Stomach smooth muscle (tissue), 2 donors: ENCODE results near the gene PCSK7.

Source experiments
- H3K27ac ChIP-seq: one replicate; pipeline ENCODE4 v1.7.0; 2013; ENCODE audit warnings: mild to moderate bottlenecking, low read length, inconsistent platforms
- H3K27me3 ChIP-seq, 2 donors: one replicate each; pipeline ENCODE4 v1.7.0; 2013; ENCODE audit warnings: low read length in 2 of 2; ENCODE audit not compliant: insufficient read depth in 2 of 2, control insufficient read depth in 1 of 2
- H3K36me3 ChIP-seq, 2 donors: one replicate each; pipeline ENCODE4 v1.7.0; 2013; ENCODE audit warnings: low read length in 2 of 2; ENCODE audit not compliant: control insufficient read depth in 2 of 2, insufficient read depth in 2 of 2
- H3K4me1 ChIP-seq: one replicate; pipeline ENCODE4 v1.7.0; 2013; ENCODE audit warnings: low read length; ENCODE audit not compliant: control insufficient read depth, insufficient read depth
- H3K4me3 ChIP-seq, 2 donors: one replicate each; pipeline ENCODE4 v1.7.0; 2013; ENCODE audit warnings: low read length in 2 of 2
- H3K9ac ChIP-seq, 2 donors: one replicate each; pipeline ENCODE4 v1.7.0; 2013; ENCODE audit warnings: low read length in 2 of 2, mild to moderate bottlenecking in 1 of 2
- H3K9me3 ChIP-seq, 2 donors: one replicate each; pipeline ENCODE4 v1.7.0; 2013; ENCODE audit warnings: low read length in 2 of 2; ENCODE audit not compliant: control insufficient read depth in 2 of 2
- donor health status: healthy.
- donor health status: Pancreatic carcinoma.

The PCSK7 gene

GRCh38 chr11:117195761-117196160 lies 36.1 kb downstream of the PCSK7 start:
- Histone ChIP-seq H3K9ac (no peak overlapping the region), H3K9me3 (no peaks in the 10 kb centered on the region), H3K27me3 (no peaks in the 10 kb centered on the region), H3K4me3 (no peak overlapping the region), H3K4me1 (peaks cover 34% of the 10 kb centered on the region), H3K27ac (no peak overlapping the region), H3K36me3 (peaks cover 30 to 36% of the 10 kb centered on the region in 2 donors)

- H3K4me1 ChIP-seq: peaks cover 30% of the 10 kb centered on the region
- H3K9ac ChIP-seq: no peak overlapping the region
- no peak overlapping the region for H3K4me3 ChIP-seq
- no peaks in the 10 kb centered on the region for H3K27me3 ChIP-seq
- H3K9me3 ChIP-seq: no peaks in the 10 kb centered on the region
- H3K36me3 ChIP-seq: peaks cover 29 to 38% of the 10 kb centered on the region in 2 donors
- H3K27ac ChIP-seq: no peak overlapping the region
These were observed 36.6 kb downstream of the PCSK7 start for GRCh38 chr11:117195258-117195657.

DNA sequence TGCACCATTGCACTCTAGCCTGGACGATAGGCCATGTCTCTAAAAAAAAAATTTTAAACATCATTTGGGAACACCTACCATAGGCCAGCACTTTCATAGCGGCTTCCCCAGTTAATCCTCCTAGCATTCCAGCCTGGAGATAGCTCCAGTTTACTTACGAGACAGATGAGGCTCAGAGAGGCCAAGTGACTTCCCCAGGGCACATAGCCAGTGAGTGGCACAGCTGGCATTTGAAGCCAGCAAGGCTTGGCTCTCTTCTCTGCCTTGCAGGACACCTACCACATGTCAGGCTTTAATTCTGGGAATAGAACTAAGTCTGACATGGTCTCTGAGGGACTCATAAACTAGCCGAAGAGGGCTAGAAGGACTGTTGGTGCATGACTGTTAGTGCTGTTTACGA lies 37.6 kb downstream of the PCSK7 start:
- no peak overlapping the region for H3K27ac ChIP-seq
- peaks cover 35 to 43% of the 10 kb centered on the region in 2 donors for H3K36me3 ChIP-seq

DNA sequence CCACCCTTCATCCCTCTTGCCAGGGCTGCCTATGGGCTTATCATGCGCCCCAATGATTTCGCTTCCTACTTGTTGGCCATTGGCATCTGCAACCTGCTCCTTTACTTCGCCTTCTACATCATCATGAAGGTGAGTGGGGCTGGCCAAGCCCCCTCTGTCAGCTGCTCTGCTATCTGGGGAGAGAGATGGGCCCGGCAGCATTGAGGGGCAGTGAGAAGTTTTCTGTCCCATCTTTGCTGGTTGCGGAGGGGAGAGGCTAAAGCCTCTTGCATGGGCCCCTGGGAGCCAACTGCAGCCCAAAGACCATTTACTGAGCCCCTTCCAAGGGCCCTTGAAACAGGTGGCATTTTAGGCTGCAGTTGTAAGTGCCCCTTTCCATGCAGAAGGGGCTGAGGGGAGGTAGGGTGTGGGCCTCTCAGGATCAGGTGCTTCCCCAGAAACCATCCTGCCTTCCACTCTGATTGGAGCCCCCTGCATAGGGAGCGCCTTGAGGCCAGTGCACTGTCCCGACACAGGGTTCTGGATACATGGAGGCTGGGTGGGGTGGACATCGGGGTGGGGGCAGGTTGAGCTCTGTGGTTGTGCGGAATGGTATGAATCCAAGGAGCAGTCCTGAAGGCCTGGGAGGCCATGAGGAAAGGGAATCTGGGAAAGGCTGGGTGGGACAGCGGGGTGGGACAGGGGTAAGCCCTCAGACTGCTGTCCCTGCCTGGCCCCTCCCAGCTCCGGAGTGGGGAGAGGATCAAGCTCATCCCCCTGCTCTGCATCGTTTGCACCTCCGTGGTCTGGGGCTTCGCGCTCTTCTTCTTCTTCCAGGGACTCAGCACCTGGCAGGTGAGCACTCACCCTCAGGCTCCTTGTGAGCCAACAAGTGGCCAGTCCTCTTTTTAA lies 38.5 kb downstream of the PCSK7 start:
- Histone ChIP-seq H3K27ac (no peak overlapping the region), H3K36me3 (peaks cover 44 to 50% of the 10 kb centered on the region in 2 donors), H3K4me1 (peaks cover 16% of the 10 kb centered on the region), H3K27me3 (no peaks in the 10 kb centered on the region), H3K4me3 (no peak overlapping the region), H3K9me3 (no peaks in the 10 kb centered on the region), H3K9ac (no peak overlapping the region)

More for the DNA sequence above, 37.6 kb downstream of the PCSK7 start:
- H3K9me3 ChIP-seq: no peaks in the 10 kb centered on the region
- H3K27me3 ChIP-seq: no peaks in the 10 kb centered on the region
- H3K4me3 ChIP-seq: no peak overlapping the region
- no peak overlapping the region for H3K9ac ChIP-seq
- H3K4me1 ChIP-seq: peaks cover 23% of the 10 kb centered on the region

GRCh38 chr11:117192401-117192875 lies 39.4 kb downstream of the PCSK7 start:
- H3K9me3 ChIP-seq: no peaks in the 10 kb centered on the region
- peaks cover 53 to 56% of the 10 kb centered on the region in 2 donors for H3K36me3 ChIP-seq
- peaks cover 7% of the 10 kb centered on the region for H3K4me1 ChIP-seq
- no peaks in the 10 kb centered on the region for H3K27me3 ChIP-seq
- no peak overlapping the region for H3K27ac ChIP-seq
- H3K9ac ChIP-seq: no peak overlapping the region
- H3K4me3 ChIP-seq: no peak overlapping the region

GRCh38 chr11:117191680-117192400 lies 40.0 kb downstream of the PCSK7 start:
- Histone ChIP-seq H3K27me3 (no peaks in the 10 kb centered on the region), H3K9ac (no peak overlapping the region), H3K9me3 (no peaks in the 10 kb centered on the region), H3K36me3 (peaks cover 56 to 57% of the 10 kb centered on the region in 2 donors), H3K4me3 (no peak overlapping the region), H3K4me1 (peaks cover under 1% of the 10 kb centered on the region), H3K27ac (no peak overlapping the region)

DNA sequence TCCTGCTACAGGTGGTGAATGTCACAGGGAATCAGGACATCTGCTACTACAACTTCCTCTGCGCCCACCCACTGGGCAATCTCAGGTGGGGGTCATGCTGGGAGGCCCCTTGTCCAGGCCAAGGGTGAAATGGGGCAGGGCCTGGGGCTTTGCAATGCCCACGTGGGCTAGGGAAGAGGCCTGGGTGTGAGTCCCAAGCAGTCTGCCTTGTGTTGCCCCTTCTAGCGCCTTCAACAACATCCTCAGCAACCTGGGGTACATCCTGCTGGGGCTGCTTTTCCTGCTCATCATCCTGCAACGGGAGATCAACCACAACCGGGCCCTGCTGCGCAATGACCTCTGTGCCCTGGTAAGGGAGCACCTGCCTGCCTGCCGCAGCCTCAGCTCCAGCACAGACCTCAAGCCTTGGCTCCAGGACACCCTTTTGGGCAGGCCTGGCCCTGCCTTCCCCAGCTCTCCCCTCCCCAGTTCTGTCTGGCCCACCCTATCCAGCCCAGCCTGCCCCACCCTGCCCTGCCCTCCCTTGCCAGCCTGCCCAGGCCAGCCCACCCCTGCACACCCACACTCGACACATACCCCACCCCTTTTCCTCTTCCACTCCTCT lies 41.8 kb downstream of the PCSK7 start:
- H3K4me1 ChIP-seq: peaks cover 4% of the 10 kb centered on the region
- peak overlapping the region; percentile 11 for H3K27ac ChIP-seq
- H3K9ac ChIP-seq: no peak overlapping the region
- peaks cover 56 to 58% of the 10 kb centered on the region in 2 donors for H3K36me3 ChIP-seq
- no peak overlapping the region for H3K4me3 ChIP-seq
- no peaks in the 10 kb centered on the region for H3K27me3 ChIP-seq
- H3K9me3 ChIP-seq: no peaks in the 10 kb centered on the region

GRCh38 chr11:117189191-117189940 lies 42.5 kb downstream of the PCSK7 start:
- H3K9me3 ChIP-seq: no peaks in the 10 kb centered on the region
- H3K27ac ChIP-seq: peak overlapping the region; percentile 11
- H3K4me1 ChIP-seq: peaks cover 4% of the 10 kb centered on the region
- peaks cover 54 to 58% of the 10 kb centered on the region in 2 donors for H3K36me3 ChIP-seq
- no peak overlapping the region for H3K4me3 ChIP-seq
- H3K27me3 ChIP-seq: no peaks in the 10 kb centered on the region
- no peak overlapping the region for H3K9ac ChIP-seq

GRCh38 chr11:117188620-117189081 lies 43.2 kb downstream of the PCSK7 start:
- H3K36me3 ChIP-seq: peaks cover 57 to 59% of the 10 kb centered on the region in 2 donors
- no peaks in the 10 kb centered on the region for H3K9me3 ChIP-seq
- no peak overlapping the region for H3K9ac ChIP-seq
- H3K4me3 ChIP-seq: no peak overlapping the region
- no peak overlapping the region for H3K27ac ChIP-seq
- H3K4me1 ChIP-seq: peaks cover 4% of the 10 kb centered on the region
- H3K27me3 ChIP-seq: no peaks in the 10 kb centered on the region
